HUES6 (cell line): ENCODE measurements around the gene HIP1R.

Source experiments
- H3K27ac ChIP-seq: 2 replicates; pipeline ENCODE4 v1.7.0; 2013; ENCODE audit warnings: low read depth, mild to moderate bottlenecking, low read length, inconsistent platforms
- H3K27me3 ChIP-seq: 2 replicates; pipeline ENCODE4 v1.6.1; 2013; ENCODE audit warnings: low read length; ENCODE audit not compliant: control insufficient read depth, insufficient read depth
- H3K36me3 ChIP-seq: 2 replicates; pipeline ENCODE4 v1.6.1; 2013; ENCODE audit warnings: low read length; ENCODE audit not compliant: control insufficient read depth, insufficient read depth
- H3K4me1 ChIP-seq: 2 replicates; pipeline ENCODE4 v1.6.1; 2013; ENCODE audit warnings: low read length; ENCODE audit not compliant: control insufficient read depth, insufficient read depth
- H3K4me3 ChIP-seq: 2 replicates; pipeline ENCODE4 v1.5.1; 2013; ENCODE audit warnings: low read depth, low read length
- H3K9ac ChIP-seq: one replicate; pipeline ENCODE4 v1.6.1; 2013; ENCODE audit warnings: mild to moderate bottlenecking, low read length
- H3K9me3 ChIP-seq: 2 replicates; pipeline ENCODE4 v1.6.1; 2013; ENCODE audit warnings: low read depth, low read length; ENCODE audit not compliant: control insufficient read depth, insufficient read depth

HIP1R gene

DNA sequence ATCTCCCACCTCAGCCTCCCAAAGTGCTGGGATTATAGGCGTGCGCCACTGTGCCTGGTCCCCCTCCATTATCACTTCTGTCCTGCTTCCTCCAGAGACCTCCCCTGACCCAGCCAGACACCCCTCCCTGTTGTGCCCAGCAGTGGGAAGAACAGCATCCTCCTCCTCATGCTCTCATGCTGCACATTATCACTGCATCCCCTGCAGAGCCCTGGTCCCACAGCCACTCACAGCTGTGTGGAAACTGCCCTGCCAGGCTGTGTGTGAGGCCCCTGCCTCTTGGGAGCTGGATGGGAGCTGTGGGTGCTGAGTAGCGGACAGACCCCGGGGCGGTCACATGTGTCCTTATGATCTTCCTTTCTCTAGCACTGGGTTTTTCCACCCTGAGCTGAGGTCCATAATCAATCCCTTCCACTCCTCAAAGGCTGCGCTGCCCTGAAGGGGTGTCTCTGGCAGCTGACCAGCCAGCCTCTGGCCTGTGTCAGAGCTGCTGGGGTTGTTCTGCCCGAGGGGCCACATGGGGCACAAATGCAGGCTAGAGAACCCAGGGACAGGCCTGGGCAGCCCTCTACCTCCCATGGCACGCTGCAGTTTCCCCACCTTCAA is 9.2 kb downstream of the HIP1R start:
- no peaks in the 10 kb centered on the region for H3K9me3 ChIP-seq
- no peak overlapping the region for H3K4me3 ChIP-seq
- H3K36me3 ChIP-seq, result no peaks in the 10 kb centered on the region
- H3K9ac ChIP-seq, result no peak overlapping the region
- H3K27ac ChIP-seq, result no peak overlapping the region
- peaks cover 34% of the 10 kb centered on the region for H3K4me1 ChIP-seq
- H3K27me3 ChIP-seq, result no peaks in the 10 kb centered on the region

DNA sequence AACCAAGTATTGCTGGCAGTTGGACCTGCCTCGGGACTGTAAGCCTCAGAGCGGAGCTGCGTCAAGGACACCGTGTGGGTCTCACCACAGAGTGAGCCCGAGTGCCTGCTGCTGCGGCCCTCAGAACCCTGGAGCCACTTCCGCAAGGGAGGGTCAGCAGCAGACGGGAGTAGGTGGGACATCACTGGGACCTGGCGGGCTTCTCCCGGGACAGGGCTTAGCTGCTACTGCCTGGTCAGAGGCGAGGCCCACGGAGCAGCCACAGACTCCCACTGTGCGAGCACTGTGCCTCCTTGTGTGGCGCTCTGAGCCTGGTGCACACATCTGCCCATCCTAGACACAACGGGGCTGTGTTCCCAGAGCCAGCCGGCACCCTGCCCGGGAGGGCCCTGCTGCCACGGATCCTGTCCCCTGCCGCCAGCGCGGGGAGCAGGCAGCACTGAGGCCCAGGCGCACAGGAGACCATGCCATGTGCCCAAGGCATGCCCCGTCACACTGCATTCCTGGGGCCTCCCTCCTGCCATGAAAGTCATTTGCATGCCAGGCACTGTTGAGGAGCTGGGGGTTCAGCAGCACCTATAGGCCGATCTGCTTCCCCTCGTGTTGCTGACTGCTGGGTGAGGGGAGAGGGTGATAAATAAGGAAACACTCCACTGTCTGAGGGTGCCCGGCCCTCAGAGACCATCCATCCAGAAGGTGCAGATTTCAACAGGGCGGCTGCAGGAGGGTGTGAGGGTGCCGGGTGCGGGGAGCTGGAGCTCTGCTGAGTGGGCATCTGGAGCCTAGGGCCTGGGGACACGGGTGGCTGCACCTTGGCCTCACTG is 10.0 kb downstream of the HIP1R start:
- Histone ChIP-seq H3K9ac (no peak overlapping the region), H3K9me3 (no peaks in the 10 kb centered on the region), H3K4me1 (peaks cover 34% of the 10 kb centered on the region), H3K36me3 (0 out of 2 replicates have a peak, but pooled peaks cover 2% of the 10 kb centered on the region), H3K27ac (no peak overlapping the region), H3K27me3 (no peaks in the 10 kb centered on the region), H3K4me3 (no peak overlapping the region)

DNA sequence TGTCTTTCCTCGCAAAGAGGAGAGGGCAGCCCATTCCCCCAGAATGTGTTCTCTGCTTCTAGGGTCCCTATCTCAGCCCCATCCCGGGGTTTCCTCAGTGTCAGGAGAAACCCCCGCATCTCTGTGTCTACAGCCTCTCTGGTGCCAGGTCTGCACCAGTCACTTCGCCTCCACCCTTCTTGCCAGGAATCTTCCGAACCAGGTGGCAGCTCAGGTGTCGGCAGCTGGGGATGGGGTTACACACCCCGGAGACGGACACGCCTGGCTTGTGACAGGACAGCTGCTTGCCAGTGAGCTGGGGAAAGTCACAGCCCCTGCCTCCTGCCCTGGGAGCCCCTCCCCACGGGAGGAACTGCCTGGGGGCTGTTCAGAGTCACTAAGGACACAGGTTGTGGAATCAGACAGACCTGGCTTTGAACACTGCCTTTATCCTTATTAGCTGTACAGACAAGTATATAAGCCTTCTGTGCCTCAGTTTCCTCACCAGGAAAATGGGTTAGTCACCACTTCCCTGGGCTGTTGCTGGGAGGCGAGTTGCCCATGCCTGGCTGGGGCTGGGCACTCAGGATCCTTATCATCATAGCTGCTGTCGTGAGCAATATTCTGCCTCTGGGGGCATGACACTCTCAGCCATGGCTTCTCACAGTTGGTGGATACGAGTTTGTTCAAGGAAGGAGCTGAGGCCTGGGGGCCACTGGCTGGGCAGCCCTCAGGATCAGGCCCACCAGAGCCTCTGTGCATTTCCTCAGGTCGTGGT is 10.8 kb downstream of the HIP1R start:
- Histone ChIP-seq H3K9ac (no peak overlapping the region), H3K4me3 (no peak overlapping the region), H3K4me1 (peaks cover 28% of the 10 kb centered on the region), H3K9me3 (no peaks in the 10 kb centered on the region), H3K27me3 (no peaks in the 10 kb centered on the region), H3K27ac (no peak overlapping the region), H3K36me3 (peaks cover 5% of the 10 kb centered on the region)

DNA sequence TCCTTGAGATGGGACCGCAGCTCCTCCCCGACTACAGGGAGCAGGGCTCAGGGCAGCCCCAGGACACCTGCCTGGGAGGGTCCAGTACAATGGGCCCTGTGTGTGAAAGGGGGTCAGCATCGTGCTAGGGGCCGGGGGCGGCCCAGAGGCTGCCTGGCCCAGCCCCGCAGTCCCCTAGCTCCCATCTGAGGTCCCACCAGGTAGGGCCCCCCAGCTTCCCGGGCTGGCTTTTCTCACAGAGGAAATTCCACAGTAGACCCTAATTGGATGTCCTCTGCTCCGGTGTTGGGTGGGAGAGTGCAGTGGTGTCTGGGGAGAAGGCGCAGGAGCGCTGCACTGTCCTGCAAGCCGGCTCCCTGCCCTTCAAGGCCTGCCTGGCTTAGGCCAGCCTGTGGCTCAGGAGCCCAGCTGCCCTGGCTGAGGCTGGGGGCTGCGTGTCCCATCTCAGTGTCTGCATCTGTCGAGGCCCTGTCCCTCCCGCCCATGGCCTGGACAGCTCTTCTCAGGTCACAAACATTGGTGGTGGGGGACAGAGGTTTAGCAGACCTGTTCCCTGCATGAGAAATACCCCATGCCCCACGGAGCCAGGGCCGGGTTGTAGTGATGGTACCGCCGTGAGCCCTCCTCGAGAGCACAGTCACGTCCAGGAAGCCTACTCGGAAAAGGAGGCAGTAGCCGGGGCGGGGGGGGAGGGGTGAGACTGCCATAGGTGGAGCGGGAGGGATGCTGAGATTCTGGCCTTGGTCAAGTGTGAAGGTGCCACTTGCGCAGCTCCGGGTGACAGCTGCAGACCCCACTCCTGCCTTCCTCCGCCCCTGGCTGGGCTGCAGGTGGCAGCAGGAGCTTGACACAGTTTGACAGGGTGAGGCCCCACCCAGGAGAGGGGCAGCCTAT is 11.6 kb downstream of the HIP1R start:
- H3K9ac ChIP-seq, result no peak overlapping the region
- no peak overlapping the region for H3K27ac ChIP-seq
- H3K36me3 ChIP-seq, result peaks cover 5% of the 10 kb centered on the region
- H3K4me3 ChIP-seq, result no peak overlapping the region
- no peaks in the 10 kb centered on the region for H3K9me3 ChIP-seq
- no peaks in the 10 kb centered on the region for H3K27me3 ChIP-seq
- H3K4me1 ChIP-seq, result peaks cover 20% of the 10 kb centered on the region

DNA sequence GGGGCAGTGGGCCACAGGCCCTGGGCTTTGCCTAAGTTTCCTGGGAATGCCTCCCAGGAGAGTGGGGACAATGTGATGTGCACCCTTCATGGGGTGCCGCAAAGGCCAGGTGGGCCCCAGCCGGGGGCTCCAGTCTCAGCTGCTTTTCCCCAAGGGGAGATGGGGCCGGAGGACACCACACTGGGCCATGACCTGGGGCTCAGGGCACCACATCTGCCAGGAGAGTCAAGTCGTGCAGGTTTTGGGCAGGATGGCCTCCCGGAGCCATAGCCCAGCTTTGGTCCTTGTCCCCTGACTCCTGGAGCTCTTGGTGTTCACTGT is 12.2 kb downstream of the HIP1R start:
- Histone ChIP-seq H3K36me3 (peaks cover 7% of the 10 kb centered on the region), H3K9ac (no peak overlapping the region)

DNA sequence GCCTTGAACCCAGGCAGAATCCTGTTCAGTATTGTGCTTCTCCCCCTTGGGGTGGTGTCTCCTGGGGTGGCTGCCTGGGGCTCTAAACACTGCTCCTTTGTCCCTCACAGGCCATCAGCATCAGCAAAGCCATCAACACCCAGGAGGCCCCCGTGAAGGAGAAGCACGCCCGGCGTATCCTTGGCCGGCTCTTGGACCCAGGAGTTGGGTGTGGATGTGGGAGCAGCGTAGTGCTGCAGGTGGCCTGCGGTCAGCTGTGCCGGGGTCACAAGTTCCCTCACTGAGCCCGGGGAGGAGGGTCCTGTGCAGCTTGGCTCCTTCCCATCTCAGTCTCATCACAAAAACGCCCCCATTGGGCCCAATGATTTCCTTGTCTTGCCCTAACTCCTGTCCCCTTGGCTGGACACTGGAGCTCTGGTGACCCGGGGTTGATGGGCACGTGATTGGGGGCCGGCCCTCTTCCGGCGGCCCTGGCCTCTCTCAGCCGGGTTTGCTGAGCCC is 12.7 kb downstream of the HIP1R start:
- peaks cover 7% of the 10 kb centered on the region for H3K36me3 ChIP-seq
- H3K27me3 ChIP-seq, result no peaks in the 10 kb centered on the region
- no peaks in the 10 kb centered on the region for H3K9me3 ChIP-seq
- no peak overlapping the region for H3K27ac ChIP-seq
- no peak overlapping the region for H3K9ac ChIP-seq
- no peak overlapping the region for H3K4me3 ChIP-seq
- peaks cover 12% of the 10 kb centered on the region; the same call in 1 of the 2 replicates for H3K4me1 ChIP-seq

More for the DNA sequence above, 12.2 kb downstream of the HIP1R start:
- no peaks in the 10 kb centered on the region for H3K27me3 ChIP-seq
- peaks cover 14% of the 10 kb centered on the region for H3K4me1 ChIP-seq
- H3K4me3 ChIP-seq, result no peak overlapping the region
- H3K27ac ChIP-seq, result no peak overlapping the region
- no peaks in the 10 kb centered on the region for H3K9me3 ChIP-seq

DNA sequence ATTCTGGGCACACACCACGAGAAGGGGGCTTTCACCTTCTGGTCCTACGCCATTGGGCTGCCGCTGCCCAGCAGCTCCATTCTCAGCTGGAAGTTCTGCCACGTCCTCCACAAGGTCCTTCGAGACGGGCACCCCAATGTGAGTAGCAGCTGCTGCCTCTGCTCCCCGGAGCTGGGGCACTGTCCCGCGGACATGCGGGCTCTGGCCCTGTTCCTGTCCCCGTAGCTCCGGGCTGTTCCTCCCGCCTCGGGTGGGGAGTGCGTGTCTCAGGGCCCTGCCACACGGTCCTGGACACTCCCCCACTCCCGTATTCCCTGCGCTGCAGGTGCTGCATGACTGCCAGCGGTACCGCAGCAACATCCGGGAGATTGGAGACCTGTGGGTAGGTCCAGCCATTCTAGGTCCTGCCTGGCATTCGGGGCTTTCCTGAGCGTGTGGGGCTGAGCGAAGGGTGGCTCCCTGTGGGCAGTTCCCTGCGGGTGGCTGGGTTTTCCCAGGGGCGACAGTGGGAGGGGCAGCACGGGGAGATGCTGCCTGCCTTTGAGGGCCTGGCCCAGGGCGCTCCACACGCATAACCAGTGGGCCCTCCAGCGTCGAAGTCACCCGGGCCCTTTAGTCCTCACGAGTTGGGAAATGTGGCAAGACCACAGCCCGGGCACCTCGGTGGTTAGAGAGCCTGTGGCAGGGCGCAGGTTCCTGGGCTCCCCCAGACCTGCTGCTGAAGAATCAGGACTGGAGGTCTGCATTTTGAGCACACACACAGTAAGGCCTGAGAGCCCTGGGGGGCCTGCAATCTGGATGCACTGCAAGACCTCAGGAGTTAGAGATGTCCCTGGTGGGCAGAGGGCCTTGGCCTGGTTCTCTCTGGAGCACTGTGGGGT is 13.5 kb downstream of the HIP1R start:
- Histone ChIP-seq H3K27me3 (no peaks in the 10 kb centered on the region), H3K4me1 (peaks cover 12% of the 10 kb centered on the region; the same call in 1 of the 2 replicates), H3K9me3 (no peaks in the 10 kb centered on the region), H3K9ac (no peak overlapping the region), H3K4me3 (no peak overlapping the region), H3K27ac (no peak overlapping the region), H3K36me3 (peaks cover 7% of the 10 kb centered on the region)

DNA sequence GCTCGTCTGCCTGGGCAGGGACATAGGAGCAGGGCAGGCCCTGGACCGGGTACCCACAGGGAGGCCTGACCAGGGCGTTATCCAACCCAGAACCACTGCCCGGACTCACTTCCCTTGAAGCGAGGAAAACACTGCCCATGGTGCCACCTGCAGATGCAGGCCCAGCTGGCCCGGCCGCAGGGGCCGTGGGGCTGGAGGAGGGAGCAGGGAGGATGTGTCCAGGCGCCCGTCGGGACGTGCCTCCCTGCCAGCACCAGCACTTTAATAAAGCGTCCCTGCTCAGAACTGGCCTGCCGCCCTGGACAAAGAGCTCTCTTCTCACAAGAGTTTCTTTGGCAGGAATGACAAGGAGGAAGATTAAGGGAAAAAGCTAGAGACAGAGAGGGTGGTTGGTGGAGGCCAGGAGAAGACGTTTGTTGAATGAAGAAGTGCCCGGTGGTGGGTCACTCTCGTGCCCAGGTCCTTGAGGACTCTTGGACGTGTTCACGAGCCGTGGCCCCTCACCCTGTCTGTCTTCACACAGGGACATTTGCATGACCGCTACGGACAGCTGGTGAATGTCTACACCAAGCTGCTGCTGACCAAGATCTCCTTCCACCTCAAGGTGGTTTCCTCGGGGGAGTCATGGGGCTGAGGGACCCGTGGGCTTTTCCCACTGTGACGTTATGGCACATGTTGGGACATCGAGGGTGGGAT is 14.2 kb downstream of the HIP1R start:
- Histone ChIP-seq H3K4me3 (no peak overlapping the region), H3K9ac (no peak overlapping the region), H3K9me3 (no peaks in the 10 kb centered on the region), H3K4me1 (peaks cover 10% of the 10 kb centered on the region; the same call in 1 of the 2 replicates), H3K36me3 (peaks cover 7% of the 10 kb centered on the region), H3K27ac (no peak overlapping the region), H3K27me3 (no peaks in the 10 kb centered on the region)

DNA sequence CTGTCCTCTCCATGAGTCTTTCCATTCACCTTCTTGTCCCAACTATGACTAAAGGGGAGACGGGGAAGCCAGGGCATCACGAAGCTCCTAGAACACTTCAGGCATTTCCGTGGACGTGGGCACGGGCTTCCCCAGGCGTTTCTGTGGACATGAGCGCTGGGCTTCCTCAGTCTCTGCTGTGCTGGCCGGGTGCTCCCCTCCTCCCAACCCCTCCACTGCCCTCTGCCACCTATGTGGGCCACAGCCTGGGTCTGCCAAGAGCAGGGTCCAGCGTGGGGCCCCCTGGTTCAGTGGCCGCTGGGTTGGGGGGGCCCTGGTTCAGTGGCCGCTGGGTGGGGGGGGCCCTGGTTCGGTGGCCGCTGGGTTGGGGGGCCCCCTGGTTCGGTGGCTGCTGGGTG is 14.8 kb downstream of the HIP1R start:
- Histone ChIP-seq H3K27ac (no peak overlapping the region), H3K4me1 (peaks cover 4% of the 10 kb centered on the region; the same call in 1 of the 2 replicates), H3K9ac (no peak overlapping the region), H3K9me3 (no peaks in the 10 kb centered on the region), H3K4me3 (no peak overlapping the region), H3K36me3 (peaks cover 7% of the 10 kb centered on the region), H3K27me3 (no peaks in the 10 kb centered on the region)
